GM18499 (cell line): Measurements from ENCODE around the gene DGKE.

Source experiments
- ATAC-seq: cut with Tn5 transposase; IDR thresholded peaks from one replicate; pipeline ENCODE4 v1.9.1; 2021; ENCODE audit warnings: moderate number of reproducible peaks; ENCODE audit not compliant: insufficient read depth, unreplicated experiment

Gene DGKE

DNA sequence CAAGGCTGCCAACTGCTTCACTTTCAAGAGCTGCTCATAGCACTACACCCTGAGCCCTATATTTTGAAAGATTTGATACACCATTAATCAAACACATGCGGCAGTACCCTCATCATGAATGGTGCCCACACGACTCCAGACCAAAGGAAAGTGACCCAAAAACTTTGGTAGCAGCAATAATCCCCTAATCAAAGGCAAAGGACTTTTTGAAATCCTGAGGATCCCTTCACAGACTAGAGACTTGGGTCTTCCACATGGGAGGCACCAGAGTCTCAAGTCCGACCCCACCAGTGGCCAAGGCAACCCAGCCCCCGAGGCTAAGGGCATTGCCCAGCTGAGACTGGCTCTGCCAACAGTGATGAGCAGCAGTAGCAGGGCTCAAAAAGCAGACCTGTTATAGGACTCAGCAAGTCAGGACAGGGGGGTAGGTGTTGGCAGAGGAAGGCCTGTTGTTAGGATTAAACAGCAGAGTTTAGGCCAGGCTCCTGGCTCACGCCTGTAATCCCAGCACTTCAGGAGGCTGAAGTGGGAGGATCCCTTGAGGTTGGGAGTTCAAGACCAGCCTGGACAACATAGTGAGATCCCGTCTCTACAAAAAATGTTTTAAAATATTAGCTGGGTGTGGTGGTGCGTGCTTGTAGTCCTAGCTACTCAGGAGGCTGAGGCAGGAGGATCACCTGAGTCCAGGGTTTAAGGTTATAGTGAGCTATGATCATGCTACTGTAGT, 76.7 kb downstream of the DGKE start:
- ATAC-seq = no peak

DNA sequence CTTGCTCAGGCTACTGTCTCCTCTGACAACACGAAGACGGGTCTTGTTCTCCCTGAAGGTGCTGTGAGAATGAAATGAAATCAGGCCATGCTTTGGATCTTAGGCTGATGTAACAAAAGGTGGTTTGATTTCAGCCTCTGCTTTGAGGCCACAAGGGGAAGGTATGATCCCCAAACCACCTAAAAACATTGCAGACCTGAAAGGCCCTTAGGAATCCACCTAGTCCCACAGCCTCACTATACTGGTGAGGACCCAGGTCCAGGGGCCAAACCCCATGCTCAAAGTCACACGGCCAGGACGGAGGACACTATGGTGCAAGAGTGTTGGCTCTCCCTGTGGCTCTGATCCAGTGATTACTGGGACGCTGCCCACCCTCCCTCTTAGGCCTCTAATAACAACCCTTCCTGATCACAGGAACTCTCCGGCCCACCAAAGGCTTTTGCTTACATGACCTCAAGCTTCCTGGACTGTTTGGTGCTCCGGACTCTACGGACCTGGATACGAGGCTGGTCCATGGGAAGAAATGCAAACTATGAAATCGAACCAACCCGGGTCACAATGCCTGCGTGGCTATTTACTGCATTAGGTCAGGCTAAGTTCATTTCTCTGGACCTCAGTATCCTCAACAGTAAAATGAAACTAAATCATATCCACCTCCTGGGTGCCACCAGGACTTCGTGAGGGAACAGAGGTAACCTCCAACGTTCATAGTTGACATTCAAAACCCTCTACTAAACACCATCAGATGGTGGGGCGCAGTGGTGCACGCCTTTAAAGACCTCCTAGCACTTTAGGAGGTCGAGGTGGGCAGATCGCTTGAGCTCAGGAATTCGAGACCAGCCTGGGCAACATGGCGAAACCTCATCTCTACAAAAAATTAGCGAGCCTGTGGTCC, 78.4 kb downstream of the DGKE start:
- no peak for ATAC-seq

GRCh38 chr17:56913000-56913311, 79.0 kb downstream of the DGKE start:
- ATAC-seq = no peak

- ATAC-seq = peak; percentile 23
Measured at GRCh38 chr17:56913353-56913866, 79.5 kb downstream of the DGKE start.

DNA sequence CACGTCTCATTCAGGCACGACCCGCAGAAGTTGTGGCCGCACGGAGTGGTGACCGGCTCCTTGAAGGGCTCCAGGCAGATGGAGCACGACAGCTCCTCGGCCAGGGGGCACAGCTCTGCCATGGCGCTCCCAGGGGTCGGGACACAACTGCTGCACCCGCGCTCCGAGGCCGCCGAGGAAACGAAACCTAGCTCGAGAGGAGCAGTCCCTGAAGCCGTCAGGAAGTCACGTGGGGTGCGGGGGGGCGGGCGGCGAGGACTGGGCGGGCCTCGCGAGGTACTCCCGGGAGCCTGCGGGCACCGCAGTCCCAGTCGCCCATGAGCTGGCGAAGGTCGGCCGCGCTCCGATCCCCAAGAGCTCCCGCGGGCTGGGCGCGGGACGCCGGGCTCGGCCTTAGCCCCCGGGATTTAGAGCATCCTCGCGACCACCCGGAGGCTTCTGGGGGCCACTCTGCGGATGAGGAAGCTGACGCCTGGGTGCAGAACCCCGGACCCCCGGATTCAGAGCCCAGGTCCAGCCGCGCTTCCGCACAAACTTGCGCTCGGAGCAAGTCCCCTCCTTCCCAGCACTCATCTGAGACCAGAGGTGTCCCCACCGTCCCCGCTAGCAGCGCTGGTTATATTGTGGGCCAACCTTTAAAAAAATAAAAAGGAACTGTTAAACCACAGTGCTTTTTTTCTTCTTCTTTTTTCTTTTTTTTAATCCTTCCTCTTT, 80.1 kb downstream of the DGKE start, which contains the start of gene TRIM25:
Gene TRIM25, minus strand, starts transcription at position 183 of the 714 bp plus-strand sequence. Its CDS starts 61 bp downstream, at position 122.
- peak; percentile 44 for ATAC-seq

DNA sequence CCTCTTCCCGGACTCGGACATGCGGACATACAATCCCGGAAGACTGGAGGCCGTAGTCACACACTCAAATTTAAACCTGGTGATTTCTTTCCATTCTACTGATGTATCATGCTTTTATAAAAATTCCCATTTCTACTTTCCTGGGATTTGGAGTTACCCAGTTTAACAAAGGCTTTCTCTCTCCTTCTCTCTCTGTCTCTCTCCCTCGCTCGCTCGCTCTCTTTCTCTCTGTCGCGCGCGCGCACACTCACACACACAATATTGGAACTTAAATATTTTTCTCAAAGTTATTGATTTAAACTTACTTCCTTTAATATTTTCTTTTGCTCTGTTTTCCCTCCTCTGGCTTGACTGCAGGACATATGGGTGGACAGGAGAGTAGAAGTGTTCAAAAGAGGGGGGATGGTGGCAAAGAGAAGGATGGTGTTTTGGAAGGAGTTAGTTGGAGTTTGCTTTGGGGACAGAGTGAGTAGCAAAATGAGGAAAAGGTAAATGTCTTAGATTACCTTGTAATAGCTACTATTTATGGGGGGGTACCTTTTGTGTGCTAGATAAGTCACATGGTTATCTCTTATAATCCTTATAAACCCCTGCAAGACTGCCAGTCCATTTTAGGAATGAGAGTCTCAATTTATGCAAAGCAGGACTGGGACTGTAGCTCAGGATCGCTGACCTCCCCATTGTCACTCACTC, 80.8 kb downstream of the DGKE start:
- ATAC-seq = no peak

GRCh38 chr17:56917559-56918296, 83.8 kb downstream of the DGKE start:
- no peak for ATAC-seq

- ATAC-seq = no peak
Measured at GRCh38 chr17:56918916-56919315, 85.0 kb downstream of the DGKE start.
